ENCODE results near the gene SYT8.
"Not testable (repeated sequence)": the region's sequence is repeated elsewhere in the genome, so short reads cannot be mapped to it uniquely, and the experiment has no call there.

SYT8 gene

GRCh38 chr11:1883346-1884302 lies 48.8 kb downstream of the SYT8 start:
- Histone ChIP-seq H2AFZ (ENCODE audit: low read depth) (no peak overlapping the region), H3K4me2 (no peak overlapping the region), H3K4me1 (ENCODE audit: low read depth, poor library complexity, severe bottlenecking) (no peaks in the 10 kb centered on the region), H3K36me3 (ENCODE audit: insufficient read depth) (no peaks in the 10 kb centered on the region), H3K4me3 (IDR thresholded peaks at IDR 0.05; ENCODE audit: insufficient read depth, low read depth, low read length) (no peak overlapping the region), H4K20me1 (ENCODE audit: insufficient read depth) (no peaks in the 10 kb centered on the region), H3K27ac (no peak overlapping the region), H3K79me2 (ENCODE audit: insufficient read depth, low read depth) (no peaks in the 10 kb centered on the region), H3K9ac (no peak overlapping the region), H3K27me3 (ENCODE audit: insufficient read depth, low read depth) (peaks cover 73% of the 10 kb centered on the region)
- TF ChIP-seq, protein P1, sequence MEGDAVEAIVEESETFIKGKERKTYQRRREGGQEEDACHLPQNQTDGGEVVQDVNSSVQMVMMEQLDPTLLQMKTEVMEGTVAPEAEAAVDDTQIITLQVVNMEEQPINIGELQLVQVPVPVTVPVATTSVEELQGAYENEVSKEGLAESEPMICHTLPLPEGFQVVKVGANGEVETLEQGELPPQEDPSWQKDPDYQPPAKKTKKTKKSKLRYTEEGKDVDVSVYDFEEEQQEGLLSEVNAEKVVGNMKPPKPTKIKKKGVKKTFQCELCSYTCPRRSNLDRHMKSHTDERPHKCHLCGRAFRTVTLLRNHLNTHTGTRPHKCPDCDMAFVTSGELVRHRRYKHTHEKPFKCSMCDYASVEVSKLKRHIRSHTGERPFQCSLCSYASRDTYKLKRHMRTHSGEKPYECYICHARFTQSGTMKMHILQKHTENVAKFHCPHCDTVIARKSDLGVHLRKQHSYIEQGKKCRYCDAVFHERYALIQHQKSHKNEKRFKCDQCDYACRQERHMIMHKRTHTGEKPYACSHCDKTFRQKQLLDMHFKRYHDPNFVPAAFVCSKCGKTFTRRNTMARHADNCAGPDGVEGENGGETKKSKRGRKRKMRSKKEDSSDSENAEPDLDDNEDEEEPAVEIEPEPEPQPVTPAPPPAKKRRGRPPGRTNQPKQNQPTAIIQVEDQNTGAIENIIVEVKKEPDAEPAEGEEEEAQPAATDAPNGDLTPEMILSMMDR (conservative IDR thresholded peaks at IDR 0.05; ENCODE audit: low read depth, low read length): no peak

DNA sequence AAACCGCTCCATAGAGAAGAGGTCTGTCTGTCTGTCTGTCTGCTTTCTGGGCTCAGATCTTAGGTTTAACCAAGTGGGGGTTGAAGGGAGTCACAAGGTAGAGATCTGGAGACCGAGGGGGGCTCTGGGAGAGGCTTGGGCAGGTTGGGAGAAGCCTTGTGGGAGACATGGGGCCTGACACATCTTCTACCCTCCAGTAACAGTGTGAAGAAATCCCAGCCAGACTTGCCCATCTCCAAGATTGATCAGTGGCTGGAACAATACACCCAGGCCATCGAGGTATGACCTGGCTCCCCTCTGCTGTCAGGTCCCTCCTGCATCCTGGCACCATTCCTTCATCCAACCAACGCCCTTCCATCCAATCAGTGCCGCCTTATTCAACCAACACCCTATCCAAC lies 49.5 kb downstream of the SYT8 start:
- H4K20me1 ChIP-seq (ENCODE audit: insufficient read depth): no peaks in the 10 kb centered on the region
- H3K36me3 ChIP-seq (ENCODE audit: insufficient read depth): no peaks in the 10 kb centered on the region
- H3K79me2 ChIP-seq (ENCODE audit: insufficient read depth, low read depth): no peaks in the 10 kb centered on the region
- no peak overlapping the region for H2AFZ ChIP-seq (ENCODE audit: low read depth)
- H3K27me3 ChIP-seq (ENCODE audit: insufficient read depth, low read depth): peaks cover 73% of the 10 kb centered on the region; the same call in 1 of the 2 replicates
- no peaks in the 10 kb centered on the region for H3K4me1 ChIP-seq (ENCODE audit: low read depth, poor library complexity, severe bottlenecking)
- no peak overlapping the region for H3K27ac ChIP-seq
- TF ChIP-seq, protein P1 (conservative IDR thresholded peaks at IDR 0.05; ENCODE audit: low read depth, low read length): no peak
- H3K4me3 ChIP-seq (IDR thresholded peaks at IDR 0.05; ENCODE audit: insufficient read depth, low read depth, low read length): no peak overlapping the region
- H3K4me2 ChIP-seq: no peak overlapping the region
- H3K9ac ChIP-seq: no peak overlapping the region

DNA sequence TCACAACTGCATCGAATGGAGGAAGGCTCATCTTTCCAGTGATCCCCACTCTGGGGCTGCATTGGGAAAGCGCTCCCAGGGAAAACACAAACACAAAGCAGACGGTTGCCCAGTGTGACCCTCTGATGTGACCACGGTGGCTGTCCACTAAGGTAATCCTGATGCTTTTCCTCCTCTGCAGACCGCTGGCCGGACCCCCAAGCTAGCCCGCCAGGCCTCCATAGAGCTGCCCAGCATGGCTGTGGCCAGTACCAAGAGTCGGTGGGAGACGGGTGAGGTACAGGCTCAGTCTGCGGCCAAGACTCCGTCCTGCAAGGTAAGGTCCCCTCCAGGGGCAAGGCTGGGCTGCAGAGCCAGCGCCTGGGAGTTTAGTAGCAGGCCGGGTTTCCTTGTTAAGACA lies 51.8 kb downstream of the SYT8 start:
- H3K4me2 ChIP-seq; H3K79me2 ChIP-seq (ENCODE audit: insufficient read depth, low read depth); H3K4me3 ChIP-seq (IDR thresholded peaks at IDR 0.05; ENCODE audit: insufficient read depth, low read depth, low read length); H2AFZ ChIP-seq (ENCODE audit: low read depth); H3K9ac ChIP-seq; H3K4me1 ChIP-seq (ENCODE audit: low read depth, poor library complexity, severe bottlenecking); H4K20me1 ChIP-seq (ENCODE audit: insufficient read depth); H3K27ac ChIP-seq; H3K36me3 ChIP-seq (ENCODE audit: insufficient read depth): not testable (repeated sequence)
- peaks cover 72% of the 10 kb centered on the region; the same call in 1 of the 2 replicates for H3K27me3 ChIP-seq (ENCODE audit: insufficient read depth, low read depth)
